ENCODE measurements around the gene ARHGEF6.

- TF ChIP-seq EZH2 (IDR thresholded peaks at IDR 0.05; ENCODE audit: insufficient read depth, poor library complexity, severe bottlenecking) (no peak), EZH2phosphoT487 (IDR thresholded peaks at IDR 0.05; ENCODE audit: insufficient read depth, low read depth) (no peak)
Measured at GRCh38 chrX:136731798-136732197, 48.9 kb downstream of the ARHGEF6 start.
